IMR-90 (cell line): ENCODE data around the gene NREP. TPM values are rescaled to one million over a fixed set of nuclear protein-coding genes. Genes with fewer than 3 reads are reported as not detected.

Source experiments
- ATAC-seq: fragments of 200-7000 bp; cut with Tn5 transposase; 2 replicates; pipeline ENCODE4 v1.9.1; 2020; ENCODE audit warnings: low read depth, mild to moderate bottlenecking, moderate library complexity
- BruUV-seq: library from RNA; stranded (reverse); fragments of 400-500 nt; replicated peaks from 2 replicates; lab custom pipeline; 2021; lab: Mats Ljungman, UMichigan
- CTCF ChIA-PET: fragments of 300-600 bp; formaldehyde crosslinking; extraction: SDS; loops from one replicate; lab custom pipeline; 2021; ENCODE audit warnings: antibody characterized with exemption; lab: Yijun Ruan, JAX
- POLR2A ChIA-PET: fragments of 300-600 bp; sonication (Branson Sonifier 250); formaldehyde crosslinking; loops from one replicate; lab custom pipeline; 2022; ENCODE audit warnings: antibody characterized with exemption; ENCODE audit not compliant: unreplicated experiment; lab: Charles Lee
- DNase-seq: peaks from one replicate; pipeline ENCODE4 v3.0.0; 2013
- H2AFZ ChIP-seq: replicated peaks from 2 replicates; pipeline ENCODE3; 2013; ENCODE audit warnings: low read length, mild to moderate bottlenecking; ENCODE audit not compliant: poor library complexity
- H2AK5ac ChIP-seq: 2 replicates; pipeline ENCODE4 v1.6.1; 2013; ENCODE audit warnings: low read depth, low read length, inconsistent platforms
- H2AK9ac ChIP-seq: replicated peaks from 2 replicates; pipeline ENCODE3; 2013; ENCODE audit warnings: mild to moderate bottlenecking, low read depth, low read length, moderate library complexity; ENCODE audit not compliant: poor library complexity
- H2BK120ac ChIP-seq: 2 replicates; pipeline ENCODE4 v1.6.1; 2013; ENCODE audit warnings: low read depth, low read length, inconsistent platforms
- H2BK15ac ChIP-seq: 3 replicates; pipeline ENCODE4 v1.6.1; 2013; ENCODE audit warnings: low read depth, low read length, inconsistent platforms
- H2BK20ac ChIP-seq: 2 replicates; pipeline ENCODE4 v1.6.1; 2013; ENCODE audit warnings: low read depth, mild to moderate bottlenecking, inconsistent platforms, low read length, moderate library complexity
- H2BK5ac ChIP-seq: 2 replicates; pipeline ENCODE4 v1.6.1; 2013; ENCODE audit warnings: mild to moderate bottlenecking, low read depth, low read length, inconsistent platforms; ENCODE audit not compliant: poor library complexity, severe bottlenecking
- H3K14ac ChIP-seq: replicated peaks from 2 replicates; pipeline ENCODE4 v1.6.1; 2013; ENCODE audit warnings: low read depth, low read length, inconsistent platforms
- H3K18ac ChIP-seq: 2 replicates; pipeline ENCODE4 v1.6.1; 2013; ENCODE audit warnings: low read depth, low read length, control low read depth
- H3K23ac ChIP-seq: 2 replicates; pipeline ENCODE4 v1.6.1; 2013; ENCODE audit warnings: low read depth, low read length, inconsistent platforms
- H3K27ac ChIP-seq: 2 replicates; pipeline ENCODE4 v1.5.1; 2013; ENCODE audit warnings: mild to moderate bottlenecking, control low read depth, low read length; ENCODE audit not compliant: insufficient read depth
- H3K27me3 ChIP-seq: 2 replicates; pipeline ENCODE4 v1.6.1; 2013; ENCODE audit warnings: low read length; ENCODE audit not compliant: control insufficient read depth, insufficient read depth
- H3K36me3 ChIP-seq: 2 replicates; pipeline ENCODE4 v1.6.1; 2013; ENCODE audit warnings: low read length, mixed read lengths; ENCODE audit not compliant: control insufficient read depth, insufficient read depth
- H3K4ac ChIP-seq: 2 replicates; pipeline ENCODE4 v1.6.1; 2013; ENCODE audit warnings: low read depth, low read length, inconsistent platforms
- H3K4me1 ChIP-seq: 2 replicates; pipeline ENCODE4 v1.6.1; 2013; ENCODE audit warnings: low read length, mixed read lengths; ENCODE audit not compliant: control insufficient read depth, insufficient read depth
- H3K4me2 ChIP-seq: 2 replicates; pipeline ENCODE4 v1.6.1; 2013; ENCODE audit warnings: low read depth, mild to moderate bottlenecking, control low read depth, low read length, moderate library complexity
- H3K4me3 ChIP-seq: 2 replicates; pipeline ENCODE4 v1.5.1; 2013; ENCODE audit warnings: low read depth, mild to moderate bottlenecking, control low read depth, low read length, moderate library complexity; ENCODE audit not compliant: insufficient read depth
- H3K56ac ChIP-seq: 2 replicates; pipeline ENCODE4 v1.6.1; 2013; ENCODE audit warnings: low read length, inconsistent platforms; ENCODE audit not compliant: insufficient read depth; ENCODE audit errors: extremely low read depth
- H3K79me1 ChIP-seq, 2 experiments: 2 replicates each; pipeline ENCODE4 v1.6.1; 2013; ENCODE audit warnings: low read length in 2 of 2, inconsistent platforms in 1 of 2, low read depth in 1 of 2
- H3K9ac ChIP-seq: 2 replicates; pipeline ENCODE4 v1.6.1; 2013; ENCODE audit warnings: low read depth, low read length, control low read depth
- H3K9me1 ChIP-seq: 2 replicates; pipeline ENCODE4 v1.6.1; 2013; ENCODE audit warnings: low read length, inconsistent platforms; ENCODE audit not compliant: insufficient read depth
- H3K9me3 ChIP-seq: 2 replicates; pipeline ENCODE4 v1.6.1; 2013; ENCODE audit warnings: low read length; ENCODE audit not compliant: control insufficient read depth, insufficient read depth
- H4K20me1 ChIP-seq: 2 replicates; pipeline ENCODE4 v1.6.1; 2013; ENCODE audit warnings: low read length, inconsistent platforms; ENCODE audit not compliant: insufficient read depth
- H4K5ac ChIP-seq: 2 replicates; pipeline ENCODE4 v1.6.1; 2013; ENCODE audit warnings: mild to moderate bottlenecking, low read depth, low read length, control low read depth
- H4K8ac ChIP-seq, 2 experiments: 2 replicates each; pipeline ENCODE4 v1.6.1; 2013; ENCODE audit warnings: low read depth in 2 of 2, low read length in 2 of 2, control low read depth in 1 of 2, inconsistent platforms in 1 of 2
- H4K91ac ChIP-seq: 2 replicates; pipeline ENCODE4 v1.6.1; 2013; ENCODE audit warnings: low read depth, low read length, inconsistent platforms; ENCODE audit not compliant: insufficient read depth
- CEBPB ChIP-seq: IDR thresholded peaks from 2 replicates; pipeline ENCODE4 v1.6.1; 2012; ENCODE audit warnings: low read depth, low read length, improper control_type of control experiment
- MAFK ChIP-seq: IDR thresholded peaks from 2 replicates; pipeline ENCODE4 v1.6.1; 2012; ENCODE audit warnings: low read depth, low read length, improper control_type of control experiment
- MAZ ChIP-seq: IDR thresholded peaks from 2 replicates; pipeline ENCODE4 v1.6.1; 2012; ENCODE audit warnings: low read depth, mild to moderate bottlenecking, low read length, improper control_type of control experiment, moderate library complexity, borderline replicate concordance
- NFE2L2 ChIP-seq: fragments of 150-350 bp; IDR thresholded peaks from 2 replicates; pipeline ENCODE4 v1.6.1; 2016; ENCODE audit warnings: low read depth, mild to moderate bottlenecking, low read length
- RCOR1 ChIP-seq: IDR thresholded peaks from 2 replicates; pipeline ENCODE4 v1.6.1; 2012; ENCODE audit warnings: mild to moderate bottlenecking, low read length, improper control_type of control experiment; ENCODE audit not compliant: insufficient replicate concordance
- SMC3 ChIP-seq: fragments of 150-350 bp; IDR thresholded peaks from 2 replicates; pipeline ENCODE4 v1.6.1; 2016; ENCODE audit warnings: low read depth, mild to moderate bottlenecking, antibody characterized with exemption, low read length, moderate library complexity
- WGBS, 2 experiments: methylation state at CpG; one replicate each; pipeline versions ENCODE4 v1.1.5 to v1.1.7; 2013; ENCODE audit warnings: missing lambda C conversion rate in 2 of 2; ENCODE audit not compliant: insufficient read length in 1 of 2; ENCODE audit errors: extremely low coverage in 2 of 2; 5-methylcytosine and 5-hydroxymethylcytosine counted together
- dilution Hi-C: fragments of 300-500 bp; cut with HindIII; formaldehyde crosslinking; loops from one replicate; pipeline ENCODE4 v1.14.3; 2018; ENCODE audit warnings: low sequenced_read_pairs; ENCODE audit not compliant: unreplicated experiment
- in situ Hi-C: fragments of 300-500 bp; cut with MboI; formaldehyde crosslinking; loops from 3 replicates; pipeline ENCODE4 v1.14.3; 2019; ENCODE audit warnings: low sequenced_read_pairs, inconsistent platforms, mixed read lengths
- intact Hi-C: fragments of 100-400 bp; cut with micrococcal nuclease; formaldehyde crosslinking; loops from 2 replicates; pipeline ENCODE4 v1.10.0; 2022
- polyA plus RNA-seq, 3 experiments: library from polyadenylated mRNA; depleted of rRNA; stranded (reverse); fragments of >200 nt; gene quantifications; 2 replicates each; pipeline ENCODE4 v1.2.3, GENCODE V29; 2012; ENCODE audit warnings: low replicate concordance in 1 of 3
- total RNA-seq: library from RNA; depleted of rRNA; stranded (reverse); fragments of >200 nt; gene quantifications from 2 replicates; pipeline ENCODE4 v1.2.3, GENCODE V29; 2012
- TF ChIP-seq, protein P1 (sequence below): fragments of 150-350 bp; IDR thresholded peaks from 2 replicates; pipeline ENCODE4 v1.6.1; 2016; ENCODE audit warnings: low read depth, mild to moderate bottlenecking, low read length, moderate library complexity, borderline replicate concordance

NREP gene
- total and polyA plus RNA-seq, 2 of the 4 experiments (the other 2 are of a cell fraction), result 178 to 277 TPM

DNA sequence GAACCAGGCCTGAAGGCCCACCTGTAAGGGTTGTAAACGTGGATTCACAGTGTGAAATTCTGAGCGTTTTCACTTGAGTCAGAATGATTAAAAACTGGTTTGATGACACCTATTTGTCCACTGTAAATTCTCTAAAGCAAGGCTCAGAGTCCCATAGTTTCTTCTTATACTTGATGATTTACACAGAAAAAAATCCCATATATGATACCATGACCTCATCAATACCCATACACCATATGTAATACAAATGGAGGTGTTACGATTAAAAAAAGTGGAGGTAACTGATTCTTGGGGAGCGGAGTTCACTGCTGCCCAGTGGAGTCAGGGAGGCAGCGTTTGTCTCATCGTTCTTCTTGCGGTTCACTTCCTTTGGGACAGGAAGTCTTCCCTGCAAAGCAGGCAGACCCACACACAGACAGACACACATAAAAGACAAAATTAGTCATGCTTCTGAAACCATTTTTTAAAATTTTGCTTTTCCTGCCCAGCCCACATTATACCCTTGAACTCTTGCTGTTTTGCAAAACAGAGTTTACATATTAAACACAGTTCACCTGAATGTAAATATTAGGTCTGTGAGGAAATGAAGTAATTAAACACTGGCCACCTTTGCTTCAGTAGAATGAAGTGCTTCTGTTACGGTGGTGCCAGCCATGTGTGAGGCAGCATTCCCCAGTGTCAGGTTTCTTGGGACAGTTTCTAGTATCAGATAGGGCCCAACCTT is 26.2 kb downstream of the NREP start:
- Histone ChIP-seq H4K5ac (no peak overlapping the region), H2AFZ (no peak overlapping the region), H3K4me1 (peaks cover 12% of the 10 kb centered on the region), H3K14ac (no peak overlapping the region), H3K27ac (no peak overlapping the region), H3K9me3 (no peaks in the 10 kb centered on the region), H3K27me3 (no peaks in the 10 kb centered on the region), H4K8ac (no peak overlapping the region), H3K9me1 (peaks cover 10% of the 10 kb centered on the region), H3K18ac (no peak overlapping the region), H3K56ac (no peak overlapping the region), H4K20me1 (no peaks in the 10 kb centered on the region), H3K23ac (no peak overlapping the region), H2AK5ac (no peak overlapping the region), H3K79me1 (peaks cover 15 to 36% of the 10 kb centered on the region in 2 experiments), H2BK15ac (no peak overlapping the region), H2AK9ac (no peak overlapping the region), H3K9ac (no peak overlapping the region), H2BK120ac (no peak overlapping the region), H4K91ac (no peak overlapping the region), H3K4ac (no peak overlapping the region), H3K36me3 (peaks cover 31% of the 10 kb centered on the region), H2BK5ac (no peak overlapping the region), H3K4me2 (no peak overlapping the region), H2BK20ac (no peak overlapping the region), H3K4me3 (no peak overlapping the region)
- ATAC-seq (no peak), DNase-seq (no peak)
- ChIA-PET POLR2A (no interaction called here), CTCF (no interaction called here)
- dilution Hi-C loops, result no loop called here
- 86% methylated on average over 1 of the region's 8 CpGs; no CpG with 5 or more reads in 1 of the 2 experiments for WGBS, 2 experiments
- intact Hi-C loops, result no loop called here
- BruUV-seq, result no TSS peak
- in situ Hi-C loops, result no loop called here
- TF ChIP-seq RCOR1 (no peak), SMC3 (no peak), MAFK (no peak), NFE2L2 (no peak), CEBPB (no peak), MAZ (no peak)
- TF ChIP-seq, protein P1, sequence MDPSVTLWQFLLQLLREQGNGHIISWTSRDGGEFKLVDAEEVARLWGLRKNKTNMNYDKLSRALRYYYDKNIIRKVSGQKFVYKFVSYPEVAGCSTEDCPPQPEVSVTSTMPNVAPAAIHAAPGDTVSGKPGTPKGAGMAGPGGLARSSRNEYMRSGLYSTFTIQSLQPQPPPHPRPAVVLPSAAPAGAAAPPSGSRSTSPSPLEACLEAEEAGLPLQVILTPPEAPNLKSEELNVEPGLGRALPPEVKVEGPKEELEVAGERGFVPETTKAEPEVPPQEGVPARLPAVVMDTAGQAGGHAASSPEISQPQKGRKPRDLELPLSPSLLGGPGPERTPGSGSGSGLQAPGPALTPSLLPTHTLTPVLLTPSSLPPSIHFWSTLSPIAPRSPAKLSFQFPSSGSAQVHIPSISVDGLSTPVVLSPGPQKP, result no peak
